Fibroblast of pulmonary artery (primary cell): ENCODE data around the gene HTRA3.

Source experiments
- DNase-seq: peaks from one replicate; pipeline ENCODE4 v3.0.0-alpha.2; 2010; ENCODE audit warnings: low read depth
- H3K4me3 ChIP-seq: replicated peaks from 2 replicates; pipeline ENCODE4 v1.5.1; 2011; ENCODE audit warnings: low read depth, mild to moderate bottlenecking, control low read depth, low read length, moderate library complexity
- CTCF ChIP-seq: IDR thresholded peaks from 2 replicates; pipeline ENCODE4 v1.5.1; 2011; ENCODE audit warnings: mild to moderate bottlenecking, control low read depth, low read length, inconsistent platforms; ENCODE audit errors: missing control alignments

The HTRA3 gene

GRCh38 chr4:8235686-8236085 lies 33.9 kb upstream of the HTRA3 start:
- TF ChIP-seq CTCF: no peak
- H3K4me3 ChIP-seq: no peak overlapping the region
- no peak for DNase-seq

GRCh38 chr4:8236106-8236919 lies 33.2 kb upstream of the HTRA3 start:
- TF ChIP-seq CTCF: no peak
- no peak for DNase-seq
- no peak overlapping the region for H3K4me3 ChIP-seq

- no peak for TF ChIP-seq CTCF
- DNase-seq: no peak
- no peak overlapping the region for H3K4me3 ChIP-seq
Observed at GRCh38 chr4:8236920-8237195, 32.7 kb upstream of the HTRA3 start.

- DNase-seq: no peak
Observed at GRCh38 chr4:8237256-8237989, 32.1 kb upstream of the HTRA3 start.

GRCh38 chr4:8238036-8238511 lies 31.5 kb upstream of the HTRA3 start:
- TF ChIP-seq CTCF: no peak
- no peak for DNase-seq
- H3K4me3 ChIP-seq: no peak overlapping the region

More at GRCh38 chr4:8237256-8237989, 32.1 kb upstream of the HTRA3 start:
- no peak overlapping the region for H3K4me3 ChIP-seq
- TF ChIP-seq CTCF: no peak

GRCh38 chr4:8238515-8239053 lies 31.0 kb upstream of the HTRA3 start:
- peak; percentile 42 for TF ChIP-seq CTCF
- no peak overlapping the region for H3K4me3 ChIP-seq

GRCh38 chr4:8239226-8239625 lies 30.3 kb upstream of the HTRA3 start:
- no peak for TF ChIP-seq CTCF
- no peak overlapping the region for H3K4me3 ChIP-seq
- no peak for DNase-seq

More at GRCh38 chr4:8238515-8239053, 31.0 kb upstream of the HTRA3 start:
- DNase-seq: no peak
